AG04450 (cell line): ENCODE measurements around the gene SLC49A3. TPM values are rescaled to one million over a fixed set of nuclear protein-coding genes. Genes with fewer than 3 reads are reported as not detected.

Experiments used
- CTCF ChIA-PET: fragments of 300-600, 350-600 bp; formaldehyde crosslinking; extraction: SDS; loops from one replicate; lab custom pipeline; 2022; ENCODE audit warnings: antibody characterized with exemption, inconsistent platforms; lab: Charles Lee
- POLR2A ChIA-PET: fragments of 350-600 bp; formaldehyde crosslinking; extraction: SDS; loops from one replicate; lab custom pipeline; 2021; ENCODE audit warnings: antibody characterized with exemption, inconsistent platforms; lab: Yijun Ruan, JAX
- DNase-seq: peaks from one replicate; pipeline ENCODE4 v3.0.0-alpha.2; 2011; ENCODE audit warnings: low read depth, low spot score
- H3K27ac ChIP-seq: one replicate; pipeline ENCODE4 v1.5.1; 2012; ENCODE audit warnings: low read depth, low read length, control low read depth
- H3K27me3 ChIP-seq: one replicate; pipeline ENCODE4 v1.6.0; 2012; ENCODE audit warnings: low read length; ENCODE audit not compliant: control insufficient read depth, insufficient read depth
- H3K4me3 ChIP-seq: 2 replicates; pipeline ENCODE4 v1.5.1; 2011; ENCODE audit warnings: mild to moderate bottlenecking, low read depth, low read length, control low read depth
- H3K9me3 ChIP-seq: 2 replicates; pipeline ENCODE4 v1.5.1; 2012; ENCODE audit warnings: low read length; ENCODE audit not compliant: control insufficient read depth, insufficient read depth
- CTCF ChIP-seq: IDR thresholded peaks from 2 replicates; pipeline ENCODE4 v1.5.1; 2011; ENCODE audit warnings: low read depth, low read length, control low read depth, inconsistent platforms
- polyA plus RNA-seq: library from polyadenylated mRNA; depleted of rRNA; stranded (reverse); fragments of >200 nt; gene quantifications from 2 replicates; pipeline ENCODE4 v1.2.3, GENCODE V29; 2011

SLC49A3 gene
- polyA plus RNA-seq, 1 experiment = not detected

- Histone ChIP-seq H3K27me3 (no peaks in the 10 kb centered on the region), H3K9me3 (peaks cover 38% of the 10 kb centered on the region), H3K27ac (no peak overlapping the region), H3K4me3 (no peak overlapping the region)
- CTCF ChIA-PET = no interaction called here
- TF ChIP-seq CTCF = no peak
- POLR2A ChIA-PET = no interaction called here
- no peak for DNase-seq
Observed at GRCh38 chr4:717601-718320, 28.8 kb upstream of the SLC49A3 start.

GRCh38 chr4:714087-714486 is 25.1 kb upstream of the SLC49A3 start:
- CTCF ChIA-PET = interaction anchor here (0.7 kb wide), 1 partner anchor 35 kb away, joined by 3 read pairs; no protein-coding TSS in a partner anchor
- H3K27me3 ChIP-seq = no peaks in the 10 kb centered on the region

GRCh38 chr4:712916-713632 is 24.1 kb upstream of the SLC49A3 start:
- H3K9me3 ChIP-seq = peaks cover 7% of the 10 kb centered on the region; the same call in 1 of the 2 replicates
- ChIA-PET POLR2A (no interaction called here), CTCF (interaction anchor here (0.7 kb wide), 1 partner anchor 34 kb away, joined by 3 read pairs; no protein-coding TSS in a partner anchor)
- H3K27ac ChIP-seq = no peak overlapping the region
- no peaks in the 10 kb centered on the region for H3K27me3 ChIP-seq
- no peak for TF ChIP-seq CTCF
- no peak for DNase-seq
- H3K4me3 ChIP-seq = no peak overlapping the region

More at GRCh38 chr4:714087-714486, 25.1 kb upstream of the SLC49A3 start:
- H3K27ac ChIP-seq = no peak overlapping the region
- POLR2A ChIA-PET = no interaction called here
- TF ChIP-seq CTCF = no peak
- peaks cover 11% of the 10 kb centered on the region; the same call in 1 of the 2 replicates for H3K9me3 ChIP-seq
- no peak overlapping the region for H3K4me3 ChIP-seq
- no peak for DNase-seq

- ChIA-PET POLR2A (no interaction called here), CTCF (no interaction called here)
- DNase-seq = no peak
- H3K4me3 ChIP-seq = no peak overlapping the region
- peaks cover 7% of the 10 kb centered on the region; the same call in 1 of the 2 replicates for H3K9me3 ChIP-seq
- no peaks in the 10 kb centered on the region for H3K27me3 ChIP-seq
- H3K27ac ChIP-seq = no peak overlapping the region
- TF ChIP-seq CTCF = no peak
Observed at GRCh38 chr4:712093-712492, 23.1 kb upstream of the SLC49A3 start.

- TF ChIP-seq CTCF = no peak
- ChIA-PET POLR2A (no interaction called here), CTCF (no interaction called here)
- H3K4me3 ChIP-seq = no peak overlapping the region
- no peak for DNase-seq
- H3K9me3 ChIP-seq = peaks cover 7% of the 10 kb centered on the region; the same call in 1 of the 2 replicates
- no peak overlapping the region for H3K27ac ChIP-seq
- no peaks in the 10 kb centered on the region for H3K27me3 ChIP-seq
Observed at GRCh38 chr4:710916-711315, 22.0 kb upstream of the SLC49A3 start.
